HAP-1 (cell line): Measurements from ENCODE around the gene WNK4.

Experiments
- DNase-seq, 2 experiments: peaks; one replicate each; pipeline ENCODE4 v3.0.0-alpha.2; 2016 to 2020; ENCODE audit warnings: low spot score in 2 of 2
- H3K27me3 ChIP-seq: fragments of 250-450 bp; sonication (Bioruptor Pico); 2 replicates; pipeline ENCODE4 v1.5.1; 2020; ENCODE audit warnings: low read depth, mild to moderate bottlenecking, moderate library complexity
- H3K36me3 ChIP-seq: fragments of 250-450 bp; sonication (Bioruptor Pico); replicated peaks from 2 replicates; pipeline ENCODE4 v1.5.1; 2020; ENCODE audit warnings: mild to moderate bottlenecking
- H3K4me1 ChIP-seq: fragments of 250-450 bp; sonication (Bioruptor Pico); 2 replicates; pipeline ENCODE4 v1.5.1; 2020; ENCODE audit warnings: mild to moderate bottlenecking
- H3K4me3 ChIP-seq: fragments of 250-450 bp; sonication (Bioruptor Pico); 2 replicates; pipeline ENCODE4 v1.5.1; 2020; ENCODE audit warnings: mild to moderate bottlenecking, moderate library complexity
- H3K9me3 ChIP-seq: fragments of 250-450 bp; sonication (Bioruptor Pico); 2 replicates; pipeline ENCODE4 v1.5.1; 2020; ENCODE audit warnings: mild to moderate bottlenecking, moderate library complexity
- in situ Hi-C: fragments of 300-500 bp; cut with MboI; formaldehyde crosslinking; loops from 3 replicates; pipeline ENCODE4 v1.14.3; 2020; ENCODE audit warnings: low sequenced_read_pairs, inconsistent platforms, mixed read lengths

The WNK4 gene

GRCh38 chr17:42796066-42796758 is 15.8 kb downstream of the WNK4 start:
- Histone ChIP-seq H3K4me1 (peaks cover 7% of the 10 kb centered on the region), H3K36me3 (peaks cover 11% of the 10 kb centered on the region), H3K9me3 (no peaks in the 10 kb centered on the region), H3K27me3 (no peaks in the 10 kb centered on the region), H3K4me3 (no peak overlapping the region)
- in situ Hi-C loops = no loop called here
- no peak for DNase-seq

- Histone ChIP-seq H3K27me3 (peaks cover 5% of the 10 kb centered on the region; the same call in 1 of the 2 replicates), H3K4me3 (peak overlapping the region; percentile 88), H3K4me1 (peaks cover 7% of the 10 kb centered on the region), H3K36me3 (peaks cover 11% of the 10 kb centered on the region), H3K9me3 (no peaks in the 10 kb centered on the region)
- DNase-seq = no peak
- in situ Hi-C loops = no loop called here
Observed at GRCh38 chr17:42797067-42798007, 16.9 kb downstream of the WNK4 start.

- Histone ChIP-seq H3K9me3 (no peaks in the 10 kb centered on the region), H3K4me1 (peaks cover 7% of the 10 kb centered on the region), H3K36me3 (peaks cover 11% of the 10 kb centered on the region), H3K4me3 (peak overlapping the region; percentile 88), H3K27me3 (peaks cover 7% of the 10 kb centered on the region; the same call in 1 of the 2 replicates)
- in situ Hi-C loops = no loop called here
- no peak for DNase-seq
Observed at GRCh38 chr17:42798011-42798382, 17.6 kb downstream of the WNK4 start.

GRCh38 chr17:42798383-42799380 is 18.3 kb downstream of the WNK4 start, which contains the start of the genes CNTD1 and COA3:
CNTD1 (plus strand) TSS chr17:42798861; CDS start chr17:42799068, 207 bp downstream.
COA3 (minus strand) TSS chr17:42798704; CDS start chr17:42798681, 23 bp downstream.
- in situ Hi-C loops = no loop called here
- peak; percentile 86 to 94 for DNase-seq
- Histone ChIP-seq H3K4me3 (peak within 1 kb of the TSS; percentile 88), H3K36me3 (peaks cover 11% of the 10 kb centered on the region), H3K4me1 (peaks cover 7% of the 10 kb centered on the region), H3K27me3 (peaks cover 7% of the 10 kb centered on the region; the same call in 1 of the 2 replicates), H3K9me3 (no peaks in the 10 kb centered on the region)

- no peak overlapping the region for H3K4me3 ChIP-seq
- DNase-seq = no peak
- H3K27me3 ChIP-seq = peaks cover 7% of the 10 kb centered on the region; the same call in 1 of the 2 replicates
- no peaks in the 10 kb centered on the region for H3K36me3 ChIP-seq
- no peaks in the 10 kb centered on the region for H3K9me3 ChIP-seq
- H3K4me1 ChIP-seq = no peaks in the 10 kb centered on the region
- in situ Hi-C loops = no loop called here
Observed at GRCh38 chr17:42803074-42803883, 22.9 kb downstream of the WNK4 start.

GRCh38 chr17:42804918-42805367 is 24.5 kb downstream of the WNK4 start:
- in situ Hi-C loops = no loop called here
- H3K4me3 ChIP-seq = no peak overlapping the region
- no peaks in the 10 kb centered on the region; the same call in 1 of the 2 replicates for H3K36me3 ChIP-seq
- no peak for DNase-seq
- no peaks in the 10 kb centered on the region for H3K4me1 ChIP-seq
- H3K27me3 ChIP-seq = peaks cover 7% of the 10 kb centered on the region; the same call in 1 of the 2 replicates
- H3K9me3 ChIP-seq = no peaks in the 10 kb centered on the region

- no peak for DNase-seq
- in situ Hi-C loops = no loop called here
Observed at GRCh38 chr17:42806249-42806648, 25.8 kb downstream of the WNK4 start.

GRCh38 chr17:42809250-42809649 is 28.8 kb downstream of the WNK4 start:
- Histone ChIP-seq H3K27me3 (no peaks in the 10 kb centered on the region), H3K36me3 (peaks cover 30% of the 10 kb centered on the region), H3K4me3 (no peak overlapping the region), H3K4me1 (no peaks in the 10 kb centered on the region), H3K9me3 (no peaks in the 10 kb centered on the region)
- DNase-seq = no peak
- in situ Hi-C loops = no loop called here

More at GRCh38 chr17:42806249-42806648, 25.8 kb downstream of the WNK4 start:
- H3K36me3 ChIP-seq = peaks cover 13% of the 10 kb centered on the region
- H3K9me3 ChIP-seq = no peaks in the 10 kb centered on the region
- no peaks in the 10 kb centered on the region for H3K4me1 ChIP-seq
- H3K4me3 ChIP-seq = no peak overlapping the region
- peaks cover 7% of the 10 kb centered on the region; the same call in 1 of the 2 replicates for H3K27me3 ChIP-seq

GRCh38 chr17:42814633-42815399 is 34.4 kb downstream of the WNK4 start:
- peaks cover 81% of the 10 kb centered on the region for H3K36me3 ChIP-seq
- no peak for DNase-seq
- in situ Hi-C loops = no loop called here

GRCh38 chr17:42817866-42818265 is 37.5 kb downstream of the WNK4 start:
- in situ Hi-C loops = no loop called here
- no peak for DNase-seq
- no peaks in the 10 kb centered on the region for H3K9me3 ChIP-seq
- H3K4me1 ChIP-seq = no peaks in the 10 kb centered on the region
- peaks cover 72% of the 10 kb centered on the region for H3K36me3 ChIP-seq
- no peak overlapping the region for H3K4me3 ChIP-seq
- H3K27me3 ChIP-seq = no peaks in the 10 kb centered on the region

More at GRCh38 chr17:42814633-42815399, 34.4 kb downstream of the WNK4 start:
- Histone ChIP-seq H3K9me3 (no peaks in the 10 kb centered on the region), H3K4me3 (no peak overlapping the region), H3K4me1 (no peaks in the 10 kb centered on the region), H3K27me3 (no peaks in the 10 kb centered on the region)

- no peak for DNase-seq
- no peaks in the 10 kb centered on the region for H3K27me3 ChIP-seq
- no peaks in the 10 kb centered on the region for H3K9me3 ChIP-seq
- peaks cover 69% of the 10 kb centered on the region for H3K36me3 ChIP-seq
- in situ Hi-C loops = no loop called here
- no peaks in the 10 kb centered on the region for H3K4me1 ChIP-seq
- H3K4me3 ChIP-seq = no peak overlapping the region
Observed at GRCh38 chr17:42818379-42818778, 38.0 kb downstream of the WNK4 start.
